Measurements from ENCODE around the gene TOMM7.
"Not testable (repeated sequence)": the region's sequence is repeated elsewhere in the genome, so short reads cannot be mapped to it uniquely, and the experiment has no call there.

Gene TOMM7

DNA sequence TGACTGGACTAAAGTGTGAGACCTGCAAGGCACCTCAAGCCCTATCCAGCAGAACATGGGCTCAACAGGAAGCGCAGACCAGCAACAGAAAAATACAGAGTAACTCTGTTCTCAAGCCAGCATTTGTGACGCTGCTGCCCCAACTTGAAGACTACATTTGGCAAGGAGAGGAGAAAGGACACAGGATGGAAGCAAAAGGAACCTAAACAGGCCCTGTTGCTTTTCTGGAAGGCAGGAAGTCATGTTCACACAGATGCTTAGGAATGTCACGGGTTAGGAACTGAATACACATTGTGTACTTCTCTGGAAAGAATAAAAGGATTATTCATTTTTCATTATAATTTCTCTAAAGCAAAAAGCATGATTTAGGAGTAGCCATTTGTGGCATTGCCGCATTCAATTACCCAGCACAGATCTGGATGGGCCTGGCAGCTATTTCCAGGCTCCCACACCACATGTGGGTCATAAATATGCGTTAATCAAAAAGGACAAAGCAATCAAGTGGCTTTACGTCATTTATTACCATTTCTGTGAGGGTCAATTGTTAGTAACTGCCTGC is 19.8 kb upstream of the TOMM7 start:
- Histone ChIP-seq H3K4me3 (ENCODE audit: insufficient read depth, low read depth, low read length) (no peak overlapping the region), H3K4me1 (ENCODE audit: control insufficient read depth, insufficient read depth, low read length) (no peaks in the 10 kb centered on the region), H3K9me3 (ENCODE audit: control insufficient read depth, low read length) (no peaks in the 10 kb centered on the region), H3K27me3 (ENCODE audit: control insufficient read depth, insufficient read depth, low read length, poor library complexity, severe bottlenecking) (no peaks in the 10 kb centered on the region), H3K36me3 (ENCODE audit: control insufficient read depth, insufficient read depth, low read length) (no peaks in the 10 kb centered on the region), H3K27ac (ENCODE audit: insufficient read depth, low read depth, low read length, poor library complexity, severe bottlenecking) (no peak overlapping the region)
- WGBS, 2 experiments: 86 to 90% methylated on average over 6 of the region's 6 CpGs

- Histone ChIP-seq H3K9me3 (ENCODE audit: control insufficient read depth, low read length) (no peaks in the 10 kb centered on the region), H3K4me1 (ENCODE audit: control insufficient read depth, insufficient read depth, low read length) (no peaks in the 10 kb centered on the region), H3K36me3 (ENCODE audit: control insufficient read depth, insufficient read depth, low read length) (no peaks in the 10 kb centered on the region), H3K27ac (ENCODE audit: insufficient read depth, low read depth, low read length, poor library complexity, severe bottlenecking) (no peak overlapping the region), H3K27me3 (ENCODE audit: control insufficient read depth, insufficient read depth, low read length, poor library complexity, severe bottlenecking) (no peaks in the 10 kb centered on the region), H3K4me3 (ENCODE audit: insufficient read depth, low read depth, low read length) (no peak overlapping the region)
- WGBS, 2 experiments: 86% methylated on average over 10 of the region's 10 CpGs
These were observed 19.3 kb upstream of the TOMM7 start for GRCh38 chr7:22841954-22842353.

DNA sequence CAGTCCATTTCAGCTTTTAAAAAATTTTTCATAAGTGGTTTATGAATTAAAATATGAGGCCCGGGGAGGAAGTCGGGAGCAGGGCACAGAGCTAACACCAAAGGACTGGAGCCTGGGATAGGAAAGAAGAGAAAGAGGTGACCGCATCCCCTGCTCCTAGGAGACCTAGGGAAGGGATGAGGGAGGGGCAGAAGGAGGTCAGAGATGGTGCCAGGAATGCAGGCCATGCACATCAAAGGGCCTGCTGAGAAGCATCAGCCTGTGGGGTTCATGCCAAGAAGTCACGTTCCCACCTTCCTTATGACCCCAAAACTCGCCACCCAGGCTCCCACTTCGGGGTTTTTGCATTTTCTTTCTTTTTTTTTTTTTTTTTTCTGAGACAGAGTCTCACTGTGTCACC is 14.7 kb upstream of the TOMM7 start:
- H3K36me3 ChIP-seq (ENCODE audit: control insufficient read depth, insufficient read depth, low read length): no peaks in the 10 kb centered on the region
- no peaks in the 10 kb centered on the region for H3K4me1 ChIP-seq (ENCODE audit: control insufficient read depth, insufficient read depth, low read length)
- 79 to 84% methylated on average over 6 of the region's 6 CpGs for WGBS, 2 experiments
- no peaks in the 10 kb centered on the region for H3K9me3 ChIP-seq (ENCODE audit: control insufficient read depth, low read length)
- no peak overlapping the region for H3K27ac ChIP-seq (ENCODE audit: insufficient read depth, low read depth, low read length, poor library complexity, severe bottlenecking)
- no peaks in the 10 kb centered on the region for H3K27me3 ChIP-seq (ENCODE audit: control insufficient read depth, insufficient read depth, low read length, poor library complexity, severe bottlenecking)
- H3K4me3 ChIP-seq (ENCODE audit: insufficient read depth, low read depth, low read length): no peak overlapping the region

- H3K4me1 ChIP-seq (ENCODE audit: control insufficient read depth, insufficient read depth, low read length); H3K27ac ChIP-seq (ENCODE audit: insufficient read depth, low read depth, low read length, poor library complexity, severe bottlenecking); H3K36me3 ChIP-seq (ENCODE audit: control insufficient read depth, insufficient read depth, low read length); H3K9me3 ChIP-seq (ENCODE audit: control insufficient read depth, low read length); H3K27me3 ChIP-seq (ENCODE audit: control insufficient read depth, insufficient read depth, low read length, poor library complexity, severe bottlenecking); H3K4me3 ChIP-seq (ENCODE audit: insufficient read depth, low read depth, low read length): not testable (repeated sequence)
- WGBS, 2 experiments: 92 to 98% methylated on average over 2 of the region's 2 CpGs
These were observed 13.9 kb upstream of the TOMM7 start for GRCh38 chr7:22836506-22836905.

GRCh38 chr7:22833957-22834356 is 11.3 kb upstream of the TOMM7 start:
- WGBS, 2 experiments: 92 to 94% methylated on average over 3 of the region's 3 CpGs
- H3K4me3 ChIP-seq (ENCODE audit: insufficient read depth, low read depth, low read length): no peak overlapping the region
- H3K9me3 ChIP-seq (ENCODE audit: control insufficient read depth, low read length): no peaks in the 10 kb centered on the region
- no peaks in the 10 kb centered on the region for H3K4me1 ChIP-seq (ENCODE audit: control insufficient read depth, insufficient read depth, low read length)
- H3K36me3 ChIP-seq (ENCODE audit: control insufficient read depth, insufficient read depth, low read length): no peaks in the 10 kb centered on the region
- H3K27ac ChIP-seq (ENCODE audit: insufficient read depth, low read depth, low read length, poor library complexity, severe bottlenecking): no peak overlapping the region
- H3K27me3 ChIP-seq (ENCODE audit: control insufficient read depth, insufficient read depth, low read length, poor library complexity, severe bottlenecking): no peaks in the 10 kb centered on the region

- Histone ChIP-seq H3K27ac (ENCODE audit: insufficient read depth, low read depth, low read length, poor library complexity, severe bottlenecking) (no peak overlapping the region), H3K9me3 (ENCODE audit: control insufficient read depth, low read length) (no peaks in the 10 kb centered on the region), H3K4me3 (ENCODE audit: insufficient read depth, low read depth, low read length) (no peak overlapping the region), H3K27me3 (ENCODE audit: control insufficient read depth, insufficient read depth, low read length, poor library complexity, severe bottlenecking) (no peaks in the 10 kb centered on the region), H3K36me3 (ENCODE audit: control insufficient read depth, insufficient read depth, low read length) (no peaks in the 10 kb centered on the region), H3K4me1 (ENCODE audit: control insufficient read depth, insufficient read depth, low read length) (no peaks in the 10 kb centered on the region)
- 82 to 91% methylated on average over 2 of the region's 2 CpGs for WGBS, 2 experiments
These were observed 10.6 kb upstream of the TOMM7 start for GRCh38 chr7:22833113-22833855.

- H3K27me3 ChIP-seq (ENCODE audit: control insufficient read depth, insufficient read depth, low read length, poor library complexity, severe bottlenecking): no peaks in the 10 kb centered on the region
- H3K9me3 ChIP-seq (ENCODE audit: control insufficient read depth, low read length): no peaks in the 10 kb centered on the region
- H3K4me1 ChIP-seq (ENCODE audit: control insufficient read depth, insufficient read depth, low read length): no peaks in the 10 kb centered on the region
- no peaks in the 10 kb centered on the region for H3K36me3 ChIP-seq (ENCODE audit: control insufficient read depth, insufficient read depth, low read length)
- H3K4me3 ChIP-seq (ENCODE audit: insufficient read depth, low read depth, low read length): no peak overlapping the region
- 85 to 100% methylated on average over 1 of the region's 3 CpGs for WGBS, 2 experiments
- no peak overlapping the region for H3K27ac ChIP-seq (ENCODE audit: insufficient read depth, low read depth, low read length, poor library complexity, severe bottlenecking)
These were observed 9.8 kb upstream of the TOMM7 start for GRCh38 chr7:22832401-22832800.

DNA sequence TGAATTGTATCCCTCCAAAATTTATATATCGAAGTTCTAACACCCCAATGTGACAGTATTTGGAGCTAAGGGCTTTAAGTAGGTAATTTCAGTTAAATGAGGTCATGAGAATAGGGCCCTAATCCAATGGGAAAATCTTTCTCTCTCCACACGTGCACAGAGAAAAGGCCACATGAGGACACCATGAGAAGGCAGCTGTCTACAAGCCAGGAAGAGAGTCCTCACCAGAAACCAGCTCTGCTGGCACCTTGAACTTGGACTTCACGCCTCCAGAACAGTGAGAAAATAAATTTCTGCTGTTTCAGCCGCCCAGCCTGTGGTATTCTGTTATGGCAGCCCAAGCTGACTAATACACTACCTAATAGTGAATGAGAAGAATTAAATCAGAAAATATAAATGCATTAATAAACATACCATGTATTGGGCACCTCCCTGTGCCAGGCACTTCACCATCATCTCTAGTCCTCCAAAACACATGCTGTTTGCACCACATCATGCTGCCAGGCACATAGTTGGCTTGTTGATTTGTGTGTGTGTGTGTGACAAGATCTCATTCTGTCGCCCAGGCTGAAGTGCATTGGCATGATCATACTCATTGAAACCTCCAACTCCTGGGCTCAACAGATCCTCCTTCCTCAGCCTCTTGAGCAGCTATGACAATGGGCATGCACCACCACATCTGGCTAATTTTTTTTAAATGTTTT is 9.1 kb upstream of the TOMM7 start:
- no peak overlapping the region for H3K27ac ChIP-seq (ENCODE audit: insufficient read depth, low read depth, low read length, poor library complexity, severe bottlenecking)
- no peak overlapping the region for H3K4me3 ChIP-seq (ENCODE audit: insufficient read depth, low read depth, low read length)
- H3K36me3 ChIP-seq (ENCODE audit: control insufficient read depth, insufficient read depth, low read length): no peaks in the 10 kb centered on the region
- no peaks in the 10 kb centered on the region for H3K9me3 ChIP-seq (ENCODE audit: control insufficient read depth, low read length)
- no peaks in the 10 kb centered on the region for H3K4me1 ChIP-seq (ENCODE audit: control insufficient read depth, insufficient read depth, low read length)
- H3K27me3 ChIP-seq (ENCODE audit: control insufficient read depth, insufficient read depth, low read length, poor library complexity, severe bottlenecking): no peaks in the 10 kb centered on the region
- WGBS, 2 experiments: 68 to 79% methylated on average over 3 to 5 of the region's 5 CpGs

- no peaks in the 10 kb centered on the region for H3K9me3 ChIP-seq (ENCODE audit: control insufficient read depth, low read length)
- H3K36me3 ChIP-seq (ENCODE audit: control insufficient read depth, insufficient read depth, low read length): no peaks in the 10 kb centered on the region
- H3K4me1 ChIP-seq (ENCODE audit: control insufficient read depth, insufficient read depth, low read length): no peaks in the 10 kb centered on the region
- H3K27me3 ChIP-seq (ENCODE audit: control insufficient read depth, insufficient read depth, low read length, poor library complexity, severe bottlenecking): no peaks in the 10 kb centered on the region
- no peak overlapping the region for H3K27ac ChIP-seq (ENCODE audit: insufficient read depth, low read depth, low read length, poor library complexity, severe bottlenecking)
- H3K4me3 ChIP-seq (ENCODE audit: insufficient read depth, low read depth, low read length): no peak overlapping the region
These were observed 4.9 kb upstream of the TOMM7 start for GRCh38 chr7:22827563-22827962.

DNA sequence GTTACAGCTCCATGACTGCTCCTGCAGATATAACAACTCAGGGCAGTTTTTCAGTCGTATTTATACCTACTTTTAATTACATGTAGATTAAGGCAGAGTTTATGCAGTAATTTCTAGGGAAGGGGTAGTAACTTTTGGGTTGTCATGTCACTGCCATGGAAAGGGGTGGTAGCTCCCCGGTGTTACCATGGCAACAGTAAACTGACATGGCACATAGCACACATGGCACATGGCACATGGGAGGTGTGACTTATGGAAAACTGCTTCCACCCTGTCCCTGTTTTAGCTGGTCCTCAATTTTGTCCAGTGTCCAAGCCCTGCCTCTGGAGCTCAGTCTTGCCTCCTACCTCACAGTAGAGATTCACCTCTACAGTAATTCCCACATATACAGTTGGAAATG is 3.9 kb upstream of the TOMM7 start:
- no peaks in the 10 kb centered on the region for H3K36me3 ChIP-seq (ENCODE audit: control insufficient read depth, insufficient read depth, low read length)
- H3K4me1 ChIP-seq (ENCODE audit: control insufficient read depth, insufficient read depth, low read length): no peaks in the 10 kb centered on the region
- no peaks in the 10 kb centered on the region for H3K9me3 ChIP-seq (ENCODE audit: control insufficient read depth, low read length)
- no peak overlapping the region for H3K27ac ChIP-seq (ENCODE audit: insufficient read depth, low read depth, low read length, poor library complexity, severe bottlenecking)
- no peak overlapping the region for H3K4me3 ChIP-seq (ENCODE audit: insufficient read depth, low read depth, low read length)
- 88 to 90% methylated on average over 1 of the region's 2 CpGs for WGBS, 2 experiments
- no peaks in the 10 kb centered on the region for H3K27me3 ChIP-seq (ENCODE audit: control insufficient read depth, insufficient read depth, low read length, poor library complexity, severe bottlenecking)
